Esophagus squamous epithelium (tissue), 4 donors: ENCODE data around the gene RASL11A.

Experiments
- CTCF ChIP-seq, 6 experiments: fragments of 450-650 bp in 4 of 6; fragments of 200-600 bp in 2 of 6; sonication (generic) in 2 of 6; IDR thresholded peaks; one replicate each; pipeline ENCODE4 v1.5.1; 2016 to 2019; ENCODE audit warnings: antibody characterized with exemption in 6 of 6, mild to moderate bottlenecking in 4 of 6, moderate library complexity in 4 of 6
- POLR2A ChIP-seq, 4 donors: fragments of 450-650 bp; IDR thresholded peaks; one replicate each; pipeline ENCODE4 v1.6.1; 2017; ENCODE audit warnings: antibody characterized with exemption in 4 of 4, mild to moderate bottlenecking in 4 of 4, moderate library complexity in 3 of 4

GRCh38 chr13:27270594-27271520 lies at the start of gene RASL11A:
- TF ChIP-seq CTCF (IDR thresholded peaks at IDR 0.05) (peak; percentile 79 to 97 (median 94)), POLR2A (IDR thresholded peaks at IDR 0.05) (peak in 2 of 4 donors; percentile 90 to 96)
